Endodermal cell (in vitro differentiated cells): ENCODE results near the gene NTRK3. TPM values are rescaled to one million over a fixed set of nuclear protein-coding genes. Genes with fewer than 3 reads are reported as not detected.

ENCODE experiments used
- DNase-seq: peaks from one replicate; pipeline ENCODE4 v3.0.0-alpha.2; 2017
- H3K27ac ChIP-seq: 2 replicates; pipeline ENCODE4 v1.5.1; 2013; ENCODE audit warnings: mild to moderate bottlenecking, low read depth, low read length, moderate library complexity
- H3K27me3 ChIP-seq: 2 replicates; pipeline ENCODE4 v1.6.1; 2013; ENCODE audit warnings: mild to moderate bottlenecking, low read length, moderate library complexity; ENCODE audit not compliant: insufficient read depth, control insufficient read depth, poor library complexity, severe bottlenecking
- H3K36me3 ChIP-seq: 2 replicates; pipeline ENCODE4 v1.7.0; 2013; ENCODE audit warnings: mild to moderate bottlenecking, low read length, moderate library complexity; ENCODE audit not compliant: control insufficient read depth, insufficient read depth
- H3K4me1 ChIP-seq: one replicate; pipeline ENCODE4 v1.7.0; 2013; ENCODE audit warnings: low read length; ENCODE audit not compliant: control insufficient read depth, insufficient read depth
- H3K4me3 ChIP-seq: 2 replicates; pipeline ENCODE4 v1.5.1; 2013; ENCODE audit warnings: mild to moderate bottlenecking, low read length, moderate library complexity
- H3K9ac ChIP-seq: 2 replicates; pipeline ENCODE4 v1.6.1; 2013; ENCODE audit warnings: mild to moderate bottlenecking, low read length, moderate library complexity; ENCODE audit not compliant: poor library complexity, severe bottlenecking; ENCODE audit errors: extremely low read depth
- H3K9me3 ChIP-seq: 2 replicates; pipeline ENCODE4 v1.6.1; 2013; ENCODE audit warnings: mild to moderate bottlenecking, low read length, moderate library complexity; ENCODE audit not compliant: control insufficient read depth
- H3K27ac Mint-ChIP-seq: 2 replicates; pipeline ENCODE4 v1.8.0; 2020; ENCODE audit warnings: mixed read lengths
- H3K27me3 Mint-ChIP-seq: 2 replicates; pipeline ENCODE4 v1.8.0; 2021; ENCODE audit warnings: mild to moderate bottlenecking, mixed read lengths; ENCODE audit not compliant: insufficient read depth
- H3K36me3 Mint-ChIP-seq: 2 replicates; pipeline ENCODE4 v1.8.0; 2020; ENCODE audit warnings: low read depth, mixed read lengths
- H3K4me1 Mint-ChIP-seq: 2 replicates; pipeline ENCODE4 v1.8.0; 2020; ENCODE audit warnings: mixed read lengths
- H3K4me3 Mint-ChIP-seq: 2 replicates; pipeline ENCODE4 v1.8.0; 2020; ENCODE audit warnings: mild to moderate bottlenecking, moderate library complexity, mixed read lengths
- H3K9me3 Mint-ChIP-seq: 2 replicates; pipeline ENCODE4 v1.8.0; 2020; ENCODE audit warnings: mild to moderate bottlenecking, mixed read lengths
- CTCF ChIP-seq: fragments of 200-600 bp; sonication (generic); conservative IDR thresholded peaks from 2 replicates; pipeline ENCODE4 v1.5.0; 2021; ENCODE audit warnings: antibody characterized with exemption, mild to moderate bottlenecking
- WGBS, 2 experiments: methylation state at CpG; one replicate each; pipeline versions ENCODE4 v1.1.5 to v1.1.7; 2013; ENCODE audit warnings: missing lambda C conversion rate in 2 of 2, mixed read lengths in 1 of 2; ENCODE audit not compliant: insufficient coverage in 1 of 2, insufficient read length in 1 of 2; 5-methylcytosine and 5-hydroxymethylcytosine counted together
- total RNA-seq, 2 donors: library from RNA; stranded (reverse); fragmentation: NEBNext Ultra II Directional in 1 of 2; extraction: Animal tissue kit (Norgen Biotek cat#: 25700) in 1 of 2; gene quantifications; 2 replicates in 1 of 2; 3 replicates in 1 of 2; pipeline ENCODE4 v1.2.1, GENCODE V29; 2021

NTRK3 gene
- total RNA-seq, 2 donors from 2014 or later, result 0.11 to 0.86 TPM

GRCh38 chr15:88132499-88132898 is 124.0 kb downstream of the NTRK3 start:
- H3K27ac Mint-ChIP-seq, result no peak overlapping the region
- no peak for DNase-seq
- H3K9me3 Mint-ChIP-seq, result no peaks in the 10 kb centered on the region
- Histone ChIP-seq H3K9me3 (no peaks in the 10 kb centered on the region), H3K36me3 (no peaks in the 10 kb centered on the region), H3K4me3 (no peak overlapping the region), H3K4me1 (no peaks in the 10 kb centered on the region), H3K27me3 (peaks cover 96% of the 10 kb centered on the region), H3K27ac (no peak overlapping the region), H3K9ac (no peak overlapping the region)
- 87 to 93% methylated on average over 3 to 4 of the region's 4 CpGs for WGBS, 2 experiments
- peaks cover 100% of the 10 kb centered on the region for H3K27me3 Mint-ChIP-seq
- H3K4me3 Mint-ChIP-seq, result no peak overlapping the region
- peaks cover 1% of the 10 kb centered on the region for H3K4me1 Mint-ChIP-seq
- no peaks in the 10 kb centered on the region for H3K36me3 Mint-ChIP-seq
- no peak for TF ChIP-seq CTCF

DNA sequence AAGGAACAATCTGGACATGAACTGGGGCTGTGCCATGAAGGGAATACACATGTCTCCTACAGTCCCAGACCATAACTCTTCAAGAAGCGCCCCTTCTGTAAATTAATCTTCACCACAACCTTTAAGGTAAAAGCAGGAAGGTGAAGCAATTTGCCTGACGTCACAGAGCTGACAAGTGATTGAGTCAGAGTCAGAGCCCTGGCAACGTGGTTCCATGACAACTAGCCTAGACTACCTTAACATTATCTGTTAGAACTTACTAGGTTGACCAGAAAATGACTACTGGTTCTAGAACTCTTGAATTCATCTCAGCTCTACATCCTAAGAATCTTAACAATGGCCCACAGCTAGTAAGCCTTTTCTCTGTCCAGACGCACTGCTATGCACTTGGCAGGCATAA is 124.6 kb downstream of the NTRK3 start:
- Mint-ChIP-seq H3K36me3 (no peaks in the 10 kb centered on the region), H3K4me3 (no peak overlapping the region), H3K9me3 (no peaks in the 10 kb centered on the region), H3K27me3 (peaks cover 100% of the 10 kb centered on the region), H3K4me1 (peaks cover 4% of the 10 kb centered on the region), H3K27ac (no peak overlapping the region)
- WGBS, 2 experiments, result 84 to 100% methylated on average over 4 of the region's 4 CpGs
- Histone ChIP-seq H3K27me3 (peaks cover 96% of the 10 kb centered on the region), H3K4me1 (peaks cover 2% of the 10 kb centered on the region), H3K36me3 (no peaks in the 10 kb centered on the region), H3K4me3 (no peak overlapping the region), H3K9me3 (no peaks in the 10 kb centered on the region), H3K27ac (no peak overlapping the region), H3K9ac (no peak overlapping the region)
- no peak for TF ChIP-seq CTCF
- no peak for DNase-seq

GRCh38 chr15:88127432-88127790 is 129.1 kb downstream of the NTRK3 start:
- Histone ChIP-seq H3K36me3 (no peaks in the 10 kb centered on the region), H3K9me3 (no peaks in the 10 kb centered on the region), H3K9ac (no peak overlapping the region), H3K27ac (no peak overlapping the region), H3K4me1 (peaks cover 14% of the 10 kb centered on the region), H3K4me3 (no peak overlapping the region), H3K27me3 (peaks cover 65% of the 10 kb centered on the region)
- no peak overlapping the region for H3K27ac Mint-ChIP-seq
- peaks cover 95% of the 10 kb centered on the region for H3K27me3 Mint-ChIP-seq
- H3K9me3 Mint-ChIP-seq, result no peaks in the 10 kb centered on the region
- H3K36me3 Mint-ChIP-seq, result no peaks in the 10 kb centered on the region
- no peak overlapping the region for H3K4me3 Mint-ChIP-seq
- H3K4me1 Mint-ChIP-seq, result peaks cover 18% of the 10 kb centered on the region
- no peak for DNase-seq
- no peak for TF ChIP-seq CTCF
